Thoracic aorta (tissue), 2 donors: ENCODE measurements around the gene DDX59. TPM values are rescaled to one million over a fixed set of nuclear protein-coding genes. Genes with fewer than 3 reads are reported as not detected.

Experiments
- ATAC-seq: fragments of 150-250 bp; one replicate; pipeline ENCODE4 v1.8.0; 2017; ENCODE audit warnings: low read depth; ENCODE audit not compliant: insufficient number of reproducible peaks, low FRiP score
- DNase-seq: peaks from one replicate; pipeline ENCODE4 v3.0.0-alpha.2; 2020; ENCODE audit warnings: low spot score
- H3K27ac ChIP-seq, 2 donors: fragments of 200-600 bp; sonication (generic); 1 replicate in 1 of 2; 2 replicates in 1 of 2; pipeline ENCODE4 v1.5.1; 2016; ENCODE audit warnings: mild to moderate bottlenecking in 2 of 2, moderate library complexity in 2 of 2
- H3K27me3 ChIP-seq: fragments of 200-600 bp; sonication (generic); replicated peaks from 2 replicates; pipeline ENCODE4 v1.6.0; 2016; ENCODE audit warnings: mild to moderate bottlenecking; ENCODE audit not compliant: insufficient read depth
- H3K36me3 ChIP-seq: fragments of 200-600 bp; sonication (generic); one replicate; pipeline ENCODE4 v1.5.1; 2016
- H3K4me1 ChIP-seq, 2 donors: fragments of 200-600 bp; sonication (generic); 1 replicate in 1 of 2; 2 replicates in 1 of 2; pipeline versions ENCODE4 v1.5.1 to v1.6.0; 2016; ENCODE audit warnings: low read depth in 2 of 2, mild to moderate bottlenecking in 1 of 2; ENCODE audit not compliant: control insufficient read depth in 1 of 2
- H3K4me3 ChIP-seq: fragments of 200-600 bp; sonication (generic); 2 replicates; pipeline ENCODE4 v1.5.1; 2016; ENCODE audit warnings: mild to moderate bottlenecking
- H3K9me3 ChIP-seq: fragments of 200-600 bp; sonication (generic); 2 replicates; pipeline ENCODE4 v1.5.1; 2016
- total RNA-seq, 2 donors: library from RNA; depleted of rRNA; stranded (reverse); fragments of >200 nt; gene quantifications; one replicate each; pipeline versions ENCODE4 v1.1.0 to v1.2.3, GENCODE V29; 2016
- TF ChIP-seq, protein P1 (sequence below): fragments of 200-600 bp; sonication (generic); IDR thresholded peaks from one replicate; pipeline ENCODE4 v1.5.1; 2019; ENCODE audit warnings: antibody characterized with exemption

The DDX59 gene
- total RNA-seq, 2 donors from 2014 or later = 16.5 to 27.1 TPM

DNA sequence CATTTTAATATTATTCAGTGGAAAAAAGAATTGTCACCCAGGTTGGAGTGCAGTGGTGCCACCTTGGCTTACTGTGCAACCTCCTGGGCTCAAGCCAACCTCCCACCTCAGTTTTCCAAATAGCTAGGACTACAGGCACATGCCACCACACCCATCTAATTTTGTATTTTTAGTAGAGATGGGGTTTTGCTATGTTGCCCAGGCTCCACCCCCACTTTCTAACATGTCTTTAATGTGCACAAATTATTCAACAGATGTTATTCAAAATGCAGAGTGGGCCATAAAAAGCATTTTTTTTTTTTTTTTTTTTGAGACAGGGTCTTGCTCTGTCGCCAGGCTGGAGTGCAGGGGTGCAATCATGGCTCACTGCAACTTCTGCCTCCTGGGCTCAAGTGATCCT lies 17.3 kb downstream of the DDX59 start:
- Histone ChIP-seq H3K4me3 (no peak overlapping the region), H3K4me1 (no peaks in the 10 kb centered on the region), H3K27ac (no peak overlapping the region), H3K9me3 (no peaks in the 10 kb centered on the region), H3K36me3 (peaks cover 39% of the 10 kb centered on the region), H3K27me3 (no peaks in the 10 kb centered on the region)
- DNase-seq (no peak), ATAC-seq (no peak)
- TF ChIP-seq, protein P1, sequence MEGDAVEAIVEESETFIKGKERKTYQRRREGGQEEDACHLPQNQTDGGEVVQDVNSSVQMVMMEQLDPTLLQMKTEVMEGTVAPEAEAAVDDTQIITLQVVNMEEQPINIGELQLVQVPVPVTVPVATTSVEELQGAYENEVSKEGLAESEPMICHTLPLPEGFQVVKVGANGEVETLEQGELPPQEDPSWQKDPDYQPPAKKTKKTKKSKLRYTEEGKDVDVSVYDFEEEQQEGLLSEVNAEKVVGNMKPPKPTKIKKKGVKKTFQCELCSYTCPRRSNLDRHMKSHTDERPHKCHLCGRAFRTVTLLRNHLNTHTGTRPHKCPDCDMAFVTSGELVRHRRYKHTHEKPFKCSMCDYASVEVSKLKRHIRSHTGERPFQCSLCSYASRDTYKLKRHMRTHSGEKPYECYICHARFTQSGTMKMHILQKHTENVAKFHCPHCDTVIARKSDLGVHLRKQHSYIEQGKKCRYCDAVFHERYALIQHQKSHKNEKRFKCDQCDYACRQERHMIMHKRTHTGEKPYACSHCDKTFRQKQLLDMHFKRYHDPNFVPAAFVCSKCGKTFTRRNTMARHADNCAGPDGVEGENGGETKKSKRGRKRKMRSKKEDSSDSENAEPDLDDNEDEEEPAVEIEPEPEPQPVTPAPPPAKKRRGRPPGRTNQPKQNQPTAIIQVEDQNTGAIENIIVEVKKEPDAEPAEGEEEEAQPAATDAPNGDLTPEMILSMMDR = no peak

DNA sequence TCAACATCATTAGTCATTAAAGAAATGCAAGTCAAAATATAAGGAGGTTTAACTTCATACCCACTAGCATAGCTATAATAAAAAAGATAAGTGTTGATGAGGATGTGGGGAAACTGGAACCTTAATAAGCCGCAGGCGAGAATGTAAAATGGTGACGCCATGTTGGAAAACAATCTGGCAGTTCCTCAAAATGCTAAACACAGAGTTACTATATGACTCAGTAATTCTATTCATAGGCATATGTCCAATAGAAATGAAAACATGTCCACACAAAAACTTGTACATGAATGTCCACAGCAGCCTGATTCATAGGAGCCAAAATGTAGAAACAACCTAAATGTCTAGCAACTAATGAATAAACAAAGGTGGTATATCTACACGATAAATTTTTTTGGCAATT lies 23.2 kb downstream of the DDX59 start:
- no peak for ATAC-seq
- no peak overlapping the region for H3K4me3 ChIP-seq
- H3K36me3 ChIP-seq = peaks cover 21% of the 10 kb centered on the region
- H3K27ac ChIP-seq = no peak overlapping the region
- peaks cover 0 to 2% of the 10 kb centered on the region in 2 donors for H3K4me1 ChIP-seq
- DNase-seq = no peak
- no peaks in the 10 kb centered on the region for H3K9me3 ChIP-seq
- TF ChIP-seq, protein P1 = no peak
- H3K27me3 ChIP-seq = no peaks in the 10 kb centered on the region

DNA sequence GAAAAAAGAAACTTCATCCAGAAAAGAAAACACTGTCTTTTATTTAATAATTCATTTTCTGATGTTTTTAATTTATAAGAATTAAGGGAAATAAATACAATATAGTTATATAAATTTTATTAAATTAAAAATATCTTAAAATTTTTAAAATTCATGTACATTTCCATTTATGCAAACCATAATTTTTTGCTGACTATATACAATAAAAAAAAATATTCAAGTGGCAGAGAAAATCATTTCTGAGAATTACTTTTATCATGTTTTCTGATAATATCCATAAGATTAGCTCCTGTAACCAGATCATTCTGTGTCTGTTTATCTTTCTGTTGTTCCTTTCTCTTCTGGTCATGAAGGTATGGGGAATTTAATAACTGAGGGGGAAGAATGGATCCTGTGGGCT lies 25.7 kb downstream of the DDX59 start:
- Histone ChIP-seq H3K4me1 (peaks cover 0 to 15% of the 10 kb centered on the region in 2 donors), H3K27ac (no peak overlapping the region), H3K4me3 (no peak overlapping the region), H3K9me3 (no peaks in the 10 kb centered on the region), H3K27me3 (no peaks in the 10 kb centered on the region), H3K36me3 (peaks cover 18% of the 10 kb centered on the region)
- DNase-seq = no peak
- ATAC-seq = no peak
- TF ChIP-seq, protein P1 = no peak

DNA sequence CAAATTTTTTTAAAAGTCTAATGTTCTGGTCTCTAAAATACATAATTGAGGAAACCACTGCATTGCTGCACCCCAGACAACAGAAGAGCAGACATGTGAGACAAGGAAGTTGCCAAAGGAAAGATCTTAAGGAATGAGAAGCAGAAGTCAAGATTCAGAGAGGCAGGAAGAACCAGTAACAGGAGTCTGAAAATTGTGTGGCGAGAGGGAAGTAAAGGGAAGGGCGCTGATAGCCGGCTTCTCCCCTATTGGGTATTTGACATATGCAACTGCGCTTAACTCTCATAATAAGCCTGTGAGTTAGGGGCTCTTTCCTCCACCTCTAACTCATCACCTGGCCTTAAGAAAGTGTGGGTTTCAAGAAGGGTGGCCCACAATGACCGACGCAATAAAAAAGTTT lies 27.2 kb downstream of the DDX59 start:
- Histone ChIP-seq H3K27me3 (no peaks in the 10 kb centered on the region), H3K4me3 (no peak overlapping the region), H3K9me3 (no peaks in the 10 kb centered on the region), H3K4me1 (peaks cover 0 to 15% of the 10 kb centered on the region in 2 donors), H3K27ac (no peak overlapping the region), H3K36me3 (peaks cover 6% of the 10 kb centered on the region)
- no peak for ATAC-seq
- no peak for DNase-seq
- TF ChIP-seq, protein P1 = no peak

DNA sequence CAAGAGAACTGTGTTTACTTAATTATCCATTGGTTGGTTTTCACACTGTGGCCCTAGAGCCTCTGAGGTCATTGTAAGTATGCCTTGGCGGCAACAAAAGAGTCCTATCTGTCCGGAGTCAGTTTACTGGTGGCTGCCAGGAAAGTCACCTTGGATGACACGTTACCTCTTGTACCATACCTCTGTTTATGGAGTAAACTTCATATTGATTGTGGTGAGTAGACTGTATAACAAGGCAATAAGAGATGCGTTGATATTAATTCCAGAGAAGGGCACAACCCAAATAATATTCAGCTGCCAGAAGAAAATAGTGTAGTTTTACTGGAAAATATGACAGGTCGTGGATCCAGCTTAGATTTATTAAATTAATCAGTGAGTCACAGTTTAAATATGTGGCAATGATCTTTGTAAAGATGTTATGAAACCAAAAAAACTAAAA lies 28.7 kb downstream of the DDX59 start:
- Histone ChIP-seq H3K4me3 (no peak overlapping the region), H3K4me1 (peaks cover 0 to 15% of the 10 kb centered on the region in 2 donors), H3K36me3 (peaks cover 2% of the 10 kb centered on the region), H3K9me3 (no peaks in the 10 kb centered on the region), H3K27ac (no peak overlapping the region), H3K27me3 (no peaks in the 10 kb centered on the region)
- TF ChIP-seq, protein P1 = no peak
- ATAC-seq (no peak), DNase-seq (no peak)
